ENCODE measurements around the gene VPS13A.
"Not testable (repeated sequence)": the region's sequence is repeated elsewhere in the genome, so short reads cannot be mapped to it uniquely, and the experiment has no call there.

Gene VPS13A

GRCh38 chr9:77188242-77188641 is 10.9 kb downstream of the VPS13A start:
- no peak for DNase-seq

DNA sequence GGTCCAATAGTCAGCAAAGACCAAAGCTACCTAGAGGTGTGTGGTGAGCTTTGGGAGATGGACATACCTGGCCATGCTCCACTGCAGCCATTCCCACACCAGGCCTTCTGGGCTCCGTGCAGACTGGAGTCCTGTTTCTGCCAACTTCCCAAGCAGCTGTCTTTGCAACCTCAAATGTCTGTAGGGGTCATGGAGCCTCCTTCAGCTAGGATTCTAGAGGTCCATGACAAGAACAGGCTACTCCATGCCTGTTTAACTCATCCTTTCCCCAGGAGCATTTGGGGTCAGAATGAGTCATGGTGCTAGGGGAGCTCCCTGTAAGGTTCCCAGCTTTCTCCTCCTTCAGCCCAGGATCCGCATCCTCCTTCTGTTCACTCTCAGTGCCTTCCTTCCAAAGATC is 17.1 kb downstream of the VPS13A start:
- no peak for DNase-seq

GRCh38 chr9:77210116-77210515 is 32.8 kb downstream of the VPS13A start:
- no peak for DNase-seq

DNA sequence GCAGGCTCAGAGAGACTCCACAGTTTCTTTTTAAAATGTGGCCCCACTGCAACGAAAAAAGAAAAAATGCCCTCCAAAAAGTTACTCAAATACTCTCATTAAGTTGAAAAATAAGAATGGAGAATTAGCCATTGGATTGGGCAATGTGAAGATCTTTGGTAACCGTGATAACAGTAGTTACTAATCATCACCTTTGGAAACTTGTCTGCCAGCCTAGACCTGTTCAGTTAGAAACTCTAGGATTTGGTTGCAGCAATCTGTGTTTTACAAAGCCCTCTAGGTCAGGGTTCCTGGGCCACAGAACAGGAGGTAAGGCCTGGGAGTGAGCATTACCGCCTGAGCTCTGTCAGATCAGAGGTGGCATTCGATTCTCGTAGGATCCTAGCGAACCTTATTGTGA is 34.2 kb downstream of the VPS13A start:
- no peak for DNase-seq

GRCh38 chr9:77212801-77213200 is 35.5 kb downstream of the VPS13A start:
- DNase-seq = no peak

DNA sequence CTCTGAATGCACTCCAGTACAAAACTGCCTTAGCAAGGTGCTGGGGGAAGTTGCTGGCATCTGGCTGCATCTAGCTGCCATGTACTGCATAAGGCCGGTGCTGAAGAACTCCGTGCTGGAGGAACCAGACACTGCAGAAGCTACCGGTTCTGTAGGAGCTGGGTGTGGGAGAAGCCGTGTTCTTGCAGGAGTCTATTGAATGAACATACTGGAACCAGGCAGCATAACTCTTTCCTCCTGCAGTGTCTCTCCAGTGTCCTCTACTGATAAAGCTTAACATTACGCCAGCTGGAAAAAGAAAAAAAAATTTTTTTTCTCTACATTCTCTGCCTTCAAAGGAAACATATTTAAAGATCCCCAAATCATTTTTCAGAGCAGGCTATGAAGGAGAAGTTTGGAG is 38.5 kb downstream of the VPS13A start:
- DNase-seq = no peak

DNA sequence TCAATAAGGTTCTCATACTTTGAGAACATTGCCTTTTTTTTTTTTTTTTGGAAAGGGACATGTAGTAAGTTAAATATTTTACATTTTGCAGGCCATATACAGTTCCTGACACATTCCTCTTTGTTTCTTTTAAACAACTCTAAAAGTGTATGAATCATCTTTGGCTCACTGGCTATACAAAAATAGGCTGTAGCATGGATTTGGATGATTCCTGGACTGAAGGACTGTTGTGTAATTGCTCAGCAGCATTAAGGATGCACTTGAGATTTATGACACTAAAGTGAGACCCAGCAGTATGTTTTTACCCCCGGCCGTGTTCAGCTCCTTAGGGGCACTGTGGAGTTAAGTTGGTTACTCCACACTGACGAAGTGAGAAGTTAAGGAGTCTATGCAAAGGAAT is 41.3 kb downstream of the VPS13A start:
- DNase-seq = no peak

GRCh38 chr9:77221431-77221830 is 44.1 kb downstream of the VPS13A start:
- no peak for DNase-seq

DNA sequence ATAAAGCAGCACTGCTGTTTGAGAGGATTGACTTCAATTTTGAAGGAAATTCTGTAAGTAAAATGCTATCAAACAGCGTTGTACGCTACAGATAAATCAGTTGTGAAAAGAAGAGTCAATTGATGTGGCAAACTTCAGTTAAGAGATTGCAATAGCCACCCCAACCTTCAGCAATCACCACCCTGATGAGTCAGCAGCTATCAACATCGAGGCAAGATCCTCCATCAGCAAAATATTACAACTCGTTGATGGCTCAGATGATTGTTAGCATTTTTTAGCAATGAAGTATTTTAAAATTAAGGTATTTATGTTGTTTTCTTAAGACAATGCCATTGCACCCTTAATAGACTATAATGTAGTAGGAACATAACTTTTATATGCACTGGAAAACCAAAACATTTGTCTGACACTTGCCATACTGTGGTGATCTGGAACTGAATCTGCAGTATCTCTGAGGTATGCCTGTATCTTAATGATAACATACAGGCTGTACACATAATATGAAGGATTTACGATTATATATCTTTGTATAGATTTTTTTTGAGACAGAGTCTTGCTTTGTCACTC is 47.5 kb downstream of the VPS13A start:
- no peak for DNase-seq

- DNase-seq = no peak
Observed at GRCh38 chr9:77236693-77237092, 59.4 kb downstream of the VPS13A start.

DNA sequence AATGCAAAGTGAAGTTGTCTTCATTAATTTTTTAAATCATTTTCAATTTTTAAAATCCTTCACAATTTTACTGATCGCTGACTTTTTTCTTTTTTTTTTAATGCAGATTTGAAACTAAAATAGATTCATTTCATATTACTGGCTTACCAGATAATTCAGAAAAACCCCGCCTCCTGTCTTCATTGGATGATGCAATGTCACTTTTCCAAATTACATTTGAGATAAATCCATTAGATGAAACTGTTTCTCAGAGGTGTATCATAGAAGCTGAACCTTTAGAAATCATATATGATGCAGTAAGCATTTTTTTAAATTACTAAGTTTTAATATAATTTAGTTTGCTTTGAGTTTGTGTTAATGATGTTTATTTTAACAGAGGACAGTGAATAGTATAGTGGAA is 60.6 kb downstream of the VPS13A start:
- no peak for DNase-seq

DNA sequence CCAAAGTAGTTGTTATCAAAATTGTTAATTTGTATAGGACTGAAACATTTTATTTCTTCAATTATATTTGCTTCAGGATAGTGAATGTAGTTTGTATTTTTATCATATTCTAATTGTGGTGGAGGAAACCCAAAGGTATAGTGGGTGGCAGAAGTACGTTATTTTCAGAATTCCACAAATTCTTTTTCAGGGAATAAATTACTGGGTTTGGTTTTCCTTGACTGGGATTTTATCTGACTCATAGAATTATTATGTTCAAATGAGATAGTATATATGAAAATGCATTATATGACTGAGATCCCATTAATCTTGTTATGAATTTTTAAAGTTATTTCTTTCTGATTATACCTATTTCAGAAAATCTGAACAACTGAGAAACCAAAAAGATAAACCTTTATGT is 73.7 kb downstream of the VPS13A start:
- DNase-seq = no peak

- no peak for DNase-seq
Observed at GRCh38 chr9:77257275-77257674, 79.9 kb downstream of the VPS13A start.

- no peak for DNase-seq
Observed at GRCh38 chr9:77261605-77262004, 84.3 kb downstream of the VPS13A start.

GRCh38 chr9:77267762-77268161 is 90.4 kb downstream of the VPS13A start:
- not testable (repeated sequence) for DNase-seq

GRCh38 chr9:77271023-77271690 is 93.8 kb downstream of the VPS13A start:
- no peak for DNase-seq

DNA sequence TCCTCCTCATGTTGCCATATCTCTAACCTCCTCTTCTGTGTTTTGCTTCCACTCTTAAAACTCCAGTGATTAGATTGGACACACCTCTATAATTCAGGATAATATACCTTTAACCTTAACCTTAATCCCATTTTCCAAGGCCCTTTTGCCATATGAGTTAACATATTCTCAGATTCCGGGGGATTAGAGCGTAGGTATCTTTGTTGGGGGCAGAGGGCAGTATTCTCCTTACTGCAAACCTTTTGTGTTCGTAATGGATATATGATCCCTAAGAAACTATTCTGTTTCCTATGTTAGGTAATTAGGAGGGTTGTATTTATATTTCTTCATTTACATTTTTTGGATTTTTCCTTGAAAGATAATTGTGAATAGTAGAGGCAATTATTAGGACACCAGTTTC is 99.5 kb downstream of the VPS13A start:
- DNase-seq = no peak

GRCh38 chr9:77277719-77278118 is 100.4 kb downstream of the VPS13A start:
- DNase-seq = no peak

- no peak for DNase-seq
Observed at GRCh38 chr9:77283991-77284390, 106.7 kb downstream of the VPS13A start.

GRCh38 chr9:77284616-77285015 is 107.3 kb downstream of the VPS13A start:
- DNase-seq = no peak

- no peak for DNase-seq
Observed at GRCh38 chr9:77290373-77290772, 113.0 kb downstream of the VPS13A start.

- no peak for DNase-seq
Observed at GRCh38 chr9:77291714-77292113, 114.4 kb downstream of the VPS13A start.

DNA sequence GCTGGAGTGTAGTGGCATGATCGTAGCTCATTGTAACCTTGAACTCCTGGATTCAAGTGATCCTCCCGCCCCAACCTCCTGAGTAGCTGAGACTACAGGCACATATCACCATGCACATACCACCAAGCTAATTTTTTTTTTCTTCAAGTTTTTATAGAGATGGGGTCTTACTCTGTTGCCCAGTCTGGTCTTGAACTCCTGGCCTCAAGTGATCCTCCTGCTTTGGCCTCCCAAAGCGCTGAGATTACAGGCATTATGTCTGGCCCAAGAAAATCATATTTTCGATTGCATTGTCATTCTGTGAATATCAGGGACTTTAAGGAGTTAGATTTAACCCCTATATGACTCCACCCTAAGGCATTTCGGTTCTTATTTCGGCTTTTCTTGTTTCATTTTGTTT is 116.6 kb downstream of the VPS13A start:
- no peak for DNase-seq

- DNase-seq = no peak
Observed at GRCh38 chr9:77304543-77304942, 127.2 kb downstream of the VPS13A start.
